HepG2 (cell line): Measurements from ENCODE around the gene GNAI2. TPM values are rescaled to one million over a fixed set of nuclear protein-coding genes. Genes with fewer than 3 reads are reported as not detected.

Experiments
- CENPT ChIP-seq: sonication (generic); formaldehyde crosslinking; IDR thresholded peaks from 2 replicates; pipeline ENCODE4 v1.8.0; 2022; ENCODE audit warnings: low read depth, mild to moderate bottlenecking, moderate library complexity, missing genetic modification reagents
- ZNF234 ChIP-seq: sonication (generic); formaldehyde crosslinking; conservative IDR thresholded peaks from 2 replicates; pipeline ENCODE4 v1.5.1; 2020; ENCODE audit warnings: mild to moderate bottlenecking, missing genetic modification reagents
- ZNF331 ChIP-seq: sonication (generic); formaldehyde crosslinking; IDR thresholded peaks from 2 replicates; pipeline ENCODE4 v1.4.0; 2020; ENCODE audit warnings: missing genetic modification reagents
- ZNF569 ChIP-seq: sonication (generic); formaldehyde crosslinking; IDR thresholded peaks from 2 replicates; pipeline ENCODE4 v1.5.0; 2020; ENCODE audit warnings: mild to moderate bottlenecking, missing genetic modification reagents, moderate library complexity, borderline replicate concordance
- ZNF672 ChIP-seq: sonication (generic); formaldehyde crosslinking; IDR thresholded peaks from 2 replicates; pipeline ENCODE4 v1.8.1; 2022; ENCODE audit warnings: missing genetic modification reagents
- ZSCAN9 ChIP-seq: IDR thresholded peaks from 2 replicates; pipeline ENCODE4 v1.6.1; 2016; ENCODE audit warnings: borderline replicate concordance
- polyA plus RNA-seq, 8 experiments: library from polyadenylated mRNA; depleted of rRNA in 3 of 8; stranded (reverse) in 7 of 8; unstranded in 1 of 8; fragments of >200 nt; fragmentation: Illumina TruSeq in 4 of 8; extraction: Trizol in 4 of 8; gene quantifications; 2 replicates each; pipeline versions ENCODE4 v1.2.1 to v1.2.3, GENCODE V29; 2011 to 2016; ENCODE audit warnings: low read depth in 4 of 8, missing spikeins in 1 of 8, mixed read lengths in 1 of 8; ENCODE audit not compliant: insufficient read depth in 1 of 8
- total RNA-seq, 5 experiments: library from RNA; depleted of rRNA; stranded (reverse); fragments of >200 nt; fragmentation: Illumina TruSeq; extraction: Trizol; gene quantifications; 2 replicates each; pipeline ENCODE4 v1.2.3, GENCODE V29; 2016; ENCODE audit warnings: low read depth in 1 of 5
- TF ChIP-seq, protein P1 (sequence below): sonication (generic); formaldehyde crosslinking; conservative IDR thresholded peaks from 2 replicates; pipeline ENCODE4 v1.4.0; 2020; ENCODE audit warnings: missing genetic modification reagents
- TF ChIP-seq, protein P2 (sequence below): sonication (generic); formaldehyde crosslinking; IDR thresholded peaks from 2 replicates; pipeline ENCODE4 v1.5.0; 2020; ENCODE audit warnings: mild to moderate bottlenecking, missing genetic modification reagents
- TF ChIP-seq, protein P3 (sequence below): sonication (generic); formaldehyde crosslinking; IDR thresholded peaks from 2 replicates; pipeline ENCODE4 v1.4.0; 2020; ENCODE audit warnings: missing genetic modification reagents
- TF ChIP-seq, protein P4 (sequence below): sonication (generic); formaldehyde crosslinking; IDR thresholded peaks from 2 replicates; pipeline ENCODE4 v1.4.0; 2020; ENCODE audit warnings: missing genetic modification reagents, borderline replicate concordance
- TF ChIP-seq, protein P5 (sequence below): sonication (generic); formaldehyde crosslinking; IDR thresholded peaks from 2 replicates; pipeline ENCODE4 v1.9.0; 2021; ENCODE audit warnings: missing genetic modification reagents, borderline replicate concordance
- TF ChIP-seq, protein P6 (sequence below): sonication (generic); formaldehyde crosslinking; IDR thresholded peaks from 2 replicates; pipeline ENCODE4 v1.8.0; 2022; ENCODE audit warnings: mild to moderate bottlenecking, missing genetic modification reagents

GNAI2 gene
- total and polyA plus RNA-seq, 2 of the 13 experiments (the other 11 are each of a cell fraction or from before 2014, with no cell fraction given) = 51.1 to 66.2 TPM

DNA sequence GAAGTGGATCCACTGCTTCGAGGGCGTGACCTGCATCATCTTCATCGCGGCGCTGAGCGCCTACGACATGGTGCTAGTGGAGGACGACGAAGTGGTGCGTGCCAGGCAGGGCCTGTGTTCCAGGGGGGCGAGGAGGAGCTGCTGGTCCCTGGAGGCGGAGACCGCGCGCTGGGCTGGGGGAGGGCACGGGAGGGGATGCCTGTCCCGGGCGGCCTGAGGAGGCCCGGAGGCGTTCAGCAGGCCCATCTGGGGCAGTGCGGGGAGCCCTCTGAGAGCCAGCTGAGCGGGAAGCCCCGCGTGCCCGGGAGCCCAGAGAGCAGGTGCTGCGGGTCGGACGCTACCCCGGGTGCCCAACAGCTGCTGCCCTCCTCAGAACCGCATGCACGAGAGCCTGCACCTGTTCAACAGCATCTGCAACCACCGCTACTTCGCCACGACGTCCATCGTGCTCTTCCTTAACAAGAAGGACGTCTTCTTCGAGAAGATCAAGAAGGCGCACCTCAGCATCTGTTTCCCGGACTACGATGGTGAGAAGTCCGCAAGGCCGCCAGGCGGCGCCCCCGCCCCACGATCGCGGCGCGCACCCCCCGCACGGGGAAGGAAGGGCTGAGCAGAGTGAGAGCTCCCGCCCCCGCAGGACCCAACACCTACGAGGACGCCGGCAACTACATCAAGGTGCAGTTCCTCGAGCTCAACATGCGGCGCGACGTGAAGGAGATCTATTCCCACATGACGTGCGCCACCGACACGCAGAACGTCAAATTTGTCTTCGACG is 41.7 kb upstream of the GNAI2 start (continued):
- TF ChIP-seq, protein P1, sequence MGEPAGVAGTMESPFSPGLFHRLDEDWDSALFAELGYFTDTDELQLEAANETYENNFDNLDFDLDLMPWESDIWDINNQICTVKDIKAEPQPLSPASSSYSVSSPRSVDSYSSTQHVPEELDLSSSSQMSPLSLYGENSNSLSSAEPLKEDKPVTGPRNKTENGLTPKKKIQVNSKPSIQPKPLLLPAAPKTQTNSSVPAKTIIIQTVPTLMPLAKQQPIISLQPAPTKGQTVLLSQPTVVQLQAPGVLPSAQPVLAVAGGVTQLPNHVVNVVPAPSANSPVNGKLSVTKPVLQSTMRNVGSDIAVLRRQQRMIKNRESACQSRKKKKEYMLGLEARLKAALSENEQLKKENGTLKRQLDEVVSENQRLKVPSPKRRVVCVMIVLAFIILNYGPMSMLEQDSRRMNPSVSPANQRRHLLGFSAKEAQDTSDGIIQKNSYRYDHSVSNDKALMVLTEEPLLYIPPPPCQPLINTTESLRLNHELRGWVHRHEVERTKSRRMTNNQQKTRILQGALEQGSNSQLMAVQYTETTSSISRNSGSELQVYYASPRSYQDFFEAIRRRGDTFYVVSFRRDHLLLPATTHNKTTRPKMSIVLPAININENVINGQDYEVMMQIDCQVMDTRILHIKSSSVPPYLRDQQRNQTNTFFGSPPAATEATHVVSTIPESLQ = no peak
- TF ChIP-seq ZNF569 (CRISPR knock-in tag) (no peak), ZNF672 (CRISPR knock-in tag) (no peak), ZNF234 (0 out of 2 replicates have a peak, but pooled peaks have one; percentile 18), ZSCAN9 (CRISPR knock-in tag) (0 out of 2 replicates have a peak, but pooled peaks have one; percentile 59), CENPT (no peak), ZNF331 (CRISPR knock-in tag) (peak; percentile 26; the same call in 1 of the 2 replicates)
- TF ChIP-seq, protein P2, sequence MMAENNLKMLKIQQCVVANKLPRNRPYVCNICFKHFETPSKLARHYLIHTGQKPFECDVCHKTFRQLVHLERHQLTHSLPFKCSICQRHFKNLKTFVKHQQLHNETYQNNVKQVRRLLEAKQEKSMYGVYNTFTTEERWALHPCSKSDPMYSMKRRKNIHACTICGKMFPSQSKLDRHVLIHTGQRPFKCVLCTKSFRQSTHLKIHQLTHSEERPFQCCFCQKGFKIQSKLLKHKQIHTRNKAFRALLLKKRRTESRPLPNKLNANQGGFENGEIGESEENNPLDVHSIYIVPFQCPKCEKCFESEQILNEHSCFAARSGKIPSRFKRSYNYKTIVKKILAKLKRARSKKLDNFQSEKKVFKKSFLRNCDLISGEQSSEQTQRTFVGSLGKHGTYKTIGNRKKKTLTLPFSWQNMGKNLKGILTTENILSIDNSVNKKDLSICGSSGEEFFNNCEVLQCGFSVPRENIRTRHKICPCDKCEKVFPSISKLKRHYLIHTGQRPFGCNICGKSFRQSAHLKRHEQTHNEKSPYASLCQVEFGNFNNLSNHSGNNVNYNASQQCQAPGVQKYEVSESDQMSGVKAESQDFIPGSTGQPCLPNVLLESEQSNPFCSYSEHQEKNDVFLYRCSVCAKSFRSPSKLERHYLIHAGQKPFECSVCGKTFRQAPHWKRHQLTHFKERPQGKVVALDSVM (CRISPR knock-in tag) = no peak
- TF ChIP-seq, protein P3, sequence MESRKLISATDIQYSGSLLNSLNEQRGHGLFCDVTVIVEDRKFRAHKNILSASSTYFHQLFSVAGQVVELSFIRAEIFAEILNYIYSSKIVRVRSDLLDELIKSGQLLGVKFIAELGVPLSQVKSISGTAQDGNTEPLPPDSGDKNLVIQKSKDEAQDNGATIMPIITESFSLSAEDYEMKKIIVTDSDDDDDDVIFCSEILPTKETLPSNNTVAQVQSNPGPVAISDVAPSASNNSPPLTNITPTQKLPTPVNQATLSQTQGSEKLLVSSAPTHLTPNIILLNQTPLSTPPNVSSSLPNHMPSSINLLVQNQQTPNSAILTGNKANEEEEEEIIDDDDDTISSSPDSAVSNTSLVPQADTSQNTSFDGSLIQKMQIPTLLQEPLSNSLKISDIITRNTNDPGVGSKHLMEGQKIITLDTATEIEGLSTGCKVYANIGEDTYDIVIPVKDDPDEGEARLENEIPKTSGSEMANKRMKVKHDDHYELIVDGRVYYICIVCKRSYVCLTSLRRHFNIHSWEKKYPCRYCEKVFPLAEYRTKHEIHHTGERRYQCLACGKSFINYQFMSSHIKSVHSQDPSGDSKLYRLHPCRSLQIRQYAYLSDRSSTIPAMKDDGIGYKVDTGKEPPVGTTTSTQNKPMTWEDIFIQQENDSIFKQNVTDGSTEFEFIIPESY (CRISPR knock-in tag) = peak; percentile 84
- TF ChIP-seq, protein P4, sequence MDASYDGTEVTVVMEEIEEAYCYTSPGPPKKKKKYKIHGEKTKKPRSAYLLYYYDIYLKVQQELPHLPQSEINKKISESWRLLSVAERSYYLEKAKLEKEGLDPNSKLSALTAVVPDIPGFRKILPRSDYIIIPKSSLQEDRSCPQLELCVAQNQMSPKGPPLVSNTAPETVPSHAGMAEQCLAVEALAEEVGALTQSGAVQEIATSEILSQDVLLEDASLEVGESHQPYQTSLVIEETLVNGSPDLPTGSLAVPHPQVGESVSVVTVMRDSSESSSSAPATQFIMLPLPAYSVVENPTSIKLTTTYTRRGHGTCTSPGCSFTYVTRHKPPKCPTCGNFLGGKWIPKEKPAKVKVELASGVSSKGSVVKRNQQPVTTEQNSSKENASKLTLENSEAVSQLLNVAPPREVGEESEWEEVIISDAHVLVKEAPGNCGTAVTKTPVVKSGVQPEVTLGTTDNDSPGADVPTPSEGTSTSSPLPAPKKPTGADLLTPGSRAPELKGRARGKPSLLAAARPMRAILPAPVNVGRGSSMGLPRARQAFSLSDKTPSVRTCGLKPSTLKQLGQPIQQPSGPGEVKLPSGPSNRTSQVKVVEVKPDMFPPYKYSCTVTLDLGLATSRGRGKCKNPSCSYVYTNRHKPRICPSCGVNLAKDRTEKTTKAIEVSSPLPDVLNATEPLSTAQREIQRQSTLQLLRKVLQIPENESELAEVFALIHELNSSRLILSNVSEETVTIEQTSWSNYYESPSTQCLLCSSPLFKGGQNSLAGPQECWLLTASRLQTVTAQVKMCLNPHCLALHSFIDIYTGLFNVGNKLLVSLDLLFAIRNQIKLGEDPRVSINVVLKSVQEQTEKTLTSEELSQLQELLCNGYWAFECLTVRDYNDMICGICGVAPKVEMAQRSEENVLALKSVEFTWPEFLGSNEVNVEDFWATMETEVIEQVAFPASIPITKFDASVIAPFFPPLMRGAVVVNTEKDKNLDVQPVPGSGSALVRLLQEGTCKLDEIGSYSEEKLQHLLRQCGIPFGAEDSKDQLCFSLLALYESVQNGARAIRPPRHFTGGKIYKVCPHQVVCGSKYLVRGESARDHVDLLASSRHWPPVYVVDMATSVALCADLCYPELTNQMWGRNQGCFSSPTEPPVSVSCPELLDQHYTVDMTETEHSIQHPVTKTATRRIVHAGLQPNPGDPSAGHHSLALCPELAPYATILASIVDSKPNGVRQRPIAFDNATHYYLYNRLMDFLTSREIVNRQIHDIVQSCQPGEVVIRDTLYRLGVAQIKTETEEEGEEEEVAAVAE = 0 out of 2 replicates have a peak, but pooled peaks have one; percentile 29
- TF ChIP-seq, protein P5, sequence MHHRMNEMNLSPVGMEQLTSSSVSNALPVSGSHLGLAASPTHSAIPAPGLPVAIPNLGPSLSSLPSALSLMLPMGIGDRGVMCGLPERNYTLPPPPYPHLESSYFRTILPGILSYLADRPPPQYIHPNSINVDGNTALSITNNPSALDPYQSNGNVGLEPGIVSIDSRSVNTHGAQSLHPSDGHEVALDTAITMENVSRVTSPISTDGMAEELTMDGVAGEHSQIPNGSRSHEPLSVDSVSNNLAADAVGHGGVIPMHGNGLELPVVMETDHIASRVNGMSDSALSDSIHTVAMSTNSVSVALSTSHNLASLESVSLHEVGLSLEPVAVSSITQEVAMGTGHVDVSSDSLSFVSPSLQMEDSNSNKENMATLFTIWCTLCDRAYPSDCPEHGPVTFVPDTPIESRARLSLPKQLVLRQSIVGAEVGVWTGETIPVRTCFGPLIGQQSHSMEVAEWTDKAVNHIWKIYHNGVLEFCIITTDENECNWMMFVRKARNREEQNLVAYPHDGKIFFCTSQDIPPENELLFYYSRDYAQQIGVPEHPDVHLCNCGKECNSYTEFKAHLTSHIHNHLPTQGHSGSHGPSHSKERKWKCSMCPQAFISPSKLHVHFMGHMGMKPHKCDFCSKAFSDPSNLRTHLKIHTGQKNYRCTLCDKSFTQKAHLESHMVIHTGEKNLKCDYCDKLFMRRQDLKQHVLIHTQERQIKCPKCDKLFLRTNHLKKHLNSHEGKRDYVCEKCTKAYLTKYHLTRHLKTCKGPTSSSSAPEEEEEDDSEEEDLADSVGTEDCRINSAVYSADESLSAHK (CRISPR knock-in tag) = no peak
- TF ChIP-seq, protein P6, sequence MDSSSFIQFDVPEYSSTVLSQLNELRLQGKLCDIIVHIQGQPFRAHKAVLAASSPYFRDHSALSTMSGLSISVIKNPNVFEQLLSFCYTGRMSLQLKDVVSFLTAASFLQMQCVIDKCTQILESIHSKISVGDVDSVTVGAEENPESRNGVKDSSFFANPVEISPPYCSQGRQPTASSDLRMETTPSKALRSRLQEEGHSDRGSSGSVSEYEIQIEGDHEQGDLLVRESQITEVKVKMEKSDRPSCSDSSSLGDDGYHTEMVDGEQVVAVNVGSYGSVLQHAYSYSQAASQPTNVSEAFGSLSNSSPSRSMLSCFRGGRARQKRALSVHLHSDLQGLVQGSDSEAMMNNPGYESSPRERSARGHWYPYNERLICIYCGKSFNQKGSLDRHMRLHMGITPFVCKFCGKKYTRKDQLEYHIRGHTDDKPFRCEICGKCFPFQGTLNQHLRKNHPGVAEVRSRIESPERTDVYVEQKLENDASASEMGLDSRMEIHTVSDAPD (CRISPR knock-in tag) = no peak
